HepG2 (cell line): Measurements from ENCODE around the gene KCNAB1. TPM values are rescaled to one million over a fixed set of nuclear protein-coding genes. Genes with fewer than 3 reads are reported as not detected.
A peak's percentile ranks its signal among the peaks of the same experiment; 100 is the strongest.

ENCODE experiments used
- ATAC-seq: fragments of 200-7000 bp; cut with Tn5 transposase; 3 replicates; pipeline ENCODE4 v1.9.1; 2020; ENCODE audit warnings: mild to moderate bottlenecking, moderate library complexity
- BruUV-seq: library from RNA; stranded (reverse); fragments of 400-500 nt; replicated peaks from 2 replicates; lab custom pipeline; 2021; lab: Mats Ljungman, UMichigan
- CTCF ChIA-PET: fragments of 300-600 bp; formaldehyde crosslinking; extraction: SDS; loops from one replicate; lab custom pipeline; 2021; ENCODE audit warnings: low total read pairs, inconsistent platforms, low intra/inter-chr PET ratio; lab: Yijun Ruan, JAX
- POLR2A ChIA-PET: fragments of 350-600 bp; sonication (Branson Sonifier 250); formaldehyde crosslinking; loops from one replicate; lab custom pipeline; 2020; ENCODE audit warnings: antibody characterized with exemption, inconsistent platforms; lab: Yijun Ruan, JAX
- DNase-seq: peaks from one replicate; pipeline ENCODE4 v3.0.0-alpha.2; 2015; ENCODE audit warnings: low spot score
- FAIRE-seq: peaks from 3 replicates; lab custom pipeline; 2011; peaks lifted over from hg19 to GRCh38; lab: Jason Lieb, UNC
- H2AFZ ChIP-seq: one replicate; pipeline ENCODE4 v1.6.1; 2011; ENCODE audit warnings: low read length, inconsistent platforms
- H3K27ac ChIP-seq: fragments of 300-600 bp; 3 replicates; pipeline ENCODE4 v1.8.0; 2011; ENCODE audit warnings: mixed run types, mild to moderate bottlenecking, mixed read lengths, low read length, inconsistent platforms; ENCODE audit not compliant: insufficient read depth; ENCODE audit errors: extremely low read length
- H3K27me3 ChIP-seq, 2 experiments: fragments of 200-600 bp in 1 of 2; 2 replicates in 1 of 2; 3 replicates in 1 of 2; pipeline versions ENCODE4 v1.6.0 to v1.8.0; 2011; ENCODE audit warnings: low read length in 2 of 2, mild to moderate bottlenecking in 2 of 2, moderate library complexity in 2 of 2, inconsistent platforms in 1 of 2; ENCODE audit not compliant: insufficient read depth in 2 of 2, control insufficient read depth in 1 of 2
- H3K36me3 ChIP-seq, 2 experiments: fragments of 200-600 bp in 1 of 2; replicated peaks in 1 of 2; 2 replicates in 1 of 2; 3 replicates in 1 of 2; pipeline versions ENCODE4 v1.5.1 to v1.8.0; 2011; ENCODE audit warnings: low read length in 2 of 2, inconsistent platforms in 1 of 2; ENCODE audit not compliant: insufficient read depth in 2 of 2, control insufficient read depth in 1 of 2
- H3K4me1 ChIP-seq: 2 replicates; pipeline ENCODE4 v1.5.1; 2012; ENCODE audit warnings: low read length, inconsistent platforms; ENCODE audit not compliant: insufficient read depth
- H3K4me2 ChIP-seq: 2 replicates; pipeline ENCODE4 v1.6.0; 2011; ENCODE audit warnings: low read depth, low read length, inconsistent platforms
- H3K4me3 ChIP-seq, 3 experiments: fragments of 200-600 bp in 1 of 3; sonication (generic), shearing (Covaris generic) in 1 of 3; replicated peaks in 1 of 3; 2 replicates each; pipeline ENCODE4 v1.5.1; 2011 to 2016; ENCODE audit warnings: low read length in 3 of 3, inconsistent platforms in 2 of 3, low read depth in 2 of 3, mild to moderate bottlenecking in 2 of 3, control low read depth in 1 of 3, mixed read lengths in 1 of 3; ENCODE audit not compliant: insufficient read depth in 1 of 3
- H3K79me2 ChIP-seq: one replicate; pipeline ENCODE4 v1.6.1; 2011; ENCODE audit warnings: low read length, inconsistent platforms; ENCODE audit not compliant: insufficient read depth
- H3K9ac ChIP-seq: 2 replicates; pipeline ENCODE4 v1.6.0; 2011; ENCODE audit warnings: mild to moderate bottlenecking, low read depth, low read length, inconsistent platforms; ENCODE audit not compliant: insufficient read depth
- H3K9me3 ChIP-seq: 2 replicates; pipeline ENCODE4 v1.5.1; 2012; ENCODE audit warnings: mild to moderate bottlenecking, low read length
- H4K20me1 ChIP-seq: 2 replicates; pipeline ENCODE4 v1.6.0; 2011; ENCODE audit warnings: inconsistent platforms, mild to moderate bottlenecking, low read length, moderate library complexity; ENCODE audit not compliant: insufficient read depth
- MAFF ChIP-seq: IDR thresholded peaks from 2 replicates; pipeline ENCODE4 v1.6.1; 2011; ENCODE audit warnings: low read depth, low read length, improper control_type of control experiment
- MAFK ChIP-seq, 2 experiments: IDR thresholded peaks in 1 of 2; conservative IDR thresholded peaks in 1 of 2; 2 replicates each; pipeline ENCODE4 v1.6.1; 2011; ENCODE audit warnings: improper control_type of control experiment in 2 of 2, low read length in 2 of 2
- ZHX2 ChIP-seq, 2 experiments: sonication (generic) in 1 of 2; formaldehyde crosslinking in 1 of 2; IDR thresholded peaks; 2 replicates each; pipeline versions ENCODE4 v1.6.1 to v1.9.0; 2014 to 2022; ENCODE audit warnings: antibody characterized with exemption in 1 of 2, borderline replicate concordance in 1 of 2, inconsistent platforms in 1 of 2, low read depth in 1 of 2, missing genetic modification reagents in 1 of 2
- in situ Hi-C: cut with HindIII; loops from 2 replicates; pipeline ENCODE4 v1.10.0; 2017; ENCODE audit warnings: low pct_unique_long_range_greater_than_20kb; ENCODE audit not compliant: extremely low pct_ligation_motif_present
- intact Hi-C: fragments of 100-400 bp; cut with micrococcal nuclease; formaldehyde crosslinking; loops from one replicate; pipeline ENCODE4 v1.10.0; 2022; ENCODE audit not compliant: unreplicated experiment
- polyA plus RNA-seq, 8 experiments: library from polyadenylated mRNA; depleted of rRNA in 3 of 8; stranded (reverse) in 7 of 8; unstranded in 1 of 8; fragments of >200 nt; fragmentation: Illumina TruSeq in 4 of 8; extraction: Trizol in 4 of 8; gene quantifications; 2 replicates each; pipeline versions ENCODE4 v1.2.1 to v1.2.3, GENCODE V29; 2011 to 2016; ENCODE audit warnings: low read depth in 4 of 8, missing spikeins in 1 of 8, mixed read lengths in 1 of 8; ENCODE audit not compliant: insufficient read depth in 1 of 8
- total RNA-seq, 5 experiments: library from RNA; depleted of rRNA; stranded (reverse); fragments of >200 nt; fragmentation: Illumina TruSeq; extraction: Trizol; gene quantifications; 2 replicates each; pipeline ENCODE4 v1.2.3, GENCODE V29; 2016; ENCODE audit warnings: low read depth in 1 of 5
- TF ChIP-seq, protein P1 (sequence below): sonication (generic); formaldehyde crosslinking; IDR thresholded peaks from 2 replicates; pipeline ENCODE4 v1.9.0; 2021; ENCODE audit warnings: missing genetic modification reagents, borderline replicate concordance

KCNAB1 gene
- total and polyA plus RNA-seq, 2 of the 13 experiments (the other 11 are each of a cell fraction or from before 2014, with no cell fraction given) = not detected

GRCh38 chr3:156583469-156583868, 463.1 kb downstream of the KCNAB1 start:
- DNase-seq = no peak
- Histone ChIP-seq H3K36me3 (no peaks in the 10 kb centered on the region), H2AFZ (no peak overlapping the region), H3K9me3 (no peaks in the 10 kb centered on the region), H3K27me3 (no peaks in the 10 kb centered on the region), H3K4me2 (no peak overlapping the region), H3K9ac (no peak overlapping the region), H3K79me2 (no peaks in the 10 kb centered on the region), H3K4me3 (no peak overlapping the region), H3K4me1 (peaks cover 11% of the 10 kb centered on the region; the same call in 1 of the 2 replicates), H3K27ac (no peak overlapping the region), H4K20me1 (no peaks in the 10 kb centered on the region)
- FAIRE-seq = no peak
- ChIA-PET CTCF (no interaction called here), POLR2A (no interaction called here)
- no TSS peak for BruUV-seq
- TF ChIP-seq, protein P1, sequence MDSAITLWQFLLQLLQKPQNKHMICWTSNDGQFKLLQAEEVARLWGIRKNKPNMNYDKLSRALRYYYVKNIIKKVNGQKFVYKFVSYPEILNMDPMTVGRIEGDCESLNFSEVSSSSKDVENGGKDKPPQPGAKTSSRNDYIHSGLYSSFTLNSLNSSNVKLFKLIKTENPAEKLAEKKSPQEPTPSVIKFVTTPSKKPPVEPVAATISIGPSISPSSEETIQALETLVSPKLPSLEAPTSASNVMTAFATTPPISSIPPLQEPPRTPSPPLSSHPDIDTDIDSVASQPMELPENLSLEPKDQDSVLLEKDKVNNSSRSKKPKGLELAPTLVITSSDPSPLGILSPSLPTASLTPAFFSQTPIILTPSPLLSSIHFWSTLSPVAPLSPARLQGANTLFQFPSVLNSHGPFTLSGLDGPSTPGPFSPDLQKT (CRISPR knock-in tag) = no peak
- 0 out of 2 replicates have a peak, but pooled peaks have one; percentile 9 for TF ChIP-seq MAFF
- TF ChIP-seq MAFK (conservative IDR thresholded peaks at IDR 0.05 in 1 of 2, IDR thresholded peaks at IDR 0.05 in 1 of 2; ENCODE audit: low read length in 2 of 2) = peak in 1 of 2 experiments; percentile 40; a peak in 2 of 4 replicates
- no peak for TF ChIP-seq ZHX2 (IDR thresholded peaks at IDR 0.05; ENCODE audit: low read depth)
- no peak for TF ChIP-seq ZHX2 (CRISPR knock-in tag; IDR thresholded peaks at IDR 0.05; ENCODE audit: borderline replicate concordance)
- intact Hi-C loops = no loop called here
- in situ Hi-C loops = no loop called here
- no peak for ATAC-seq
